Stimulated activated CD4-positive, alpha-beta T cell treated with anti-CD3 and anti-CD28 coated beads, Interleukin-4, amount 100 ng/mL, for 48 hours (primary cell): ENCODE data around the gene PRCC.

Experiments used
- DNase-seq, 2 donors: peaks; one replicate each; pipeline ENCODE4 v3.0.0-alpha.2; 2020; ENCODE audit warnings: low read depth in 2 of 2

PRCC gene

GRCh38 chr1:156795787-156796186 lies 28.5 kb downstream of the PRCC start:
- no peak for DNase-seq

- DNase-seq, result no peak
These were observed 29.2 kb downstream of the PRCC start for GRCh38 chr1:156796340-156797097.

GRCh38 chr1:156797212-156797871 lies 30.0 kb downstream of the PRCC start:
- DNase-seq, result peak in 1 of 2 donors; percentile 43

GRCh38 chr1:156801409-156802121 lies 34.2 kb downstream of the PRCC start:
- no peak for DNase-seq

GRCh38 chr1:156802421-156802935 lies 35.1 kb downstream of the PRCC start:
- no peak for DNase-seq

- DNase-seq, result no peak
These were observed 35.9 kb downstream of the PRCC start for GRCh38 chr1:156803086-156803851.

GRCh38 chr1:156804026-156804425 lies 36.7 kb downstream of the PRCC start:
- DNase-seq, result no peak

GRCh38 chr1:156804572-156805243 lies 37.4 kb downstream of the PRCC start:
- DNase-seq, result no peak

GRCh38 chr1:156805766-156806511 lies 38.6 kb downstream of the PRCC start:
- no peak for DNase-seq

- no peak for DNase-seq
These were observed 39.4 kb downstream of the PRCC start for GRCh38 chr1:156806512-156807440.

- no peak for DNase-seq
These were observed 40.3 kb downstream of the PRCC start for GRCh38 chr1:156807627-156808026.

- DNase-seq, result no peak
These were observed 41.1 kb downstream of the PRCC start for GRCh38 chr1:156808186-156809030.

- no peak for DNase-seq
These were observed 41.9 kb downstream of the PRCC start for GRCh38 chr1:156809281-156809680.

- DNase-seq, result no peak
These were observed 42.5 kb downstream of the PRCC start for GRCh38 chr1:156809711-156810366.

- DNase-seq, result no peak
These were observed 43.8 kb downstream of the PRCC start for GRCh38 chr1:156811168-156811567.

GRCh38 chr1:156812293-156812990 lies 45.1 kb downstream of the PRCC start:
- DNase-seq, result no peak

- DNase-seq, result no peak
These were observed 46.0 kb downstream of the PRCC start for GRCh38 chr1:156813298-156813697.
